ENCODE measurements around the gene PPM1L.
A peak's percentile ranks its signal among the peaks of the same experiment; 100 is the strongest.

PPM1L gene

DNA sequence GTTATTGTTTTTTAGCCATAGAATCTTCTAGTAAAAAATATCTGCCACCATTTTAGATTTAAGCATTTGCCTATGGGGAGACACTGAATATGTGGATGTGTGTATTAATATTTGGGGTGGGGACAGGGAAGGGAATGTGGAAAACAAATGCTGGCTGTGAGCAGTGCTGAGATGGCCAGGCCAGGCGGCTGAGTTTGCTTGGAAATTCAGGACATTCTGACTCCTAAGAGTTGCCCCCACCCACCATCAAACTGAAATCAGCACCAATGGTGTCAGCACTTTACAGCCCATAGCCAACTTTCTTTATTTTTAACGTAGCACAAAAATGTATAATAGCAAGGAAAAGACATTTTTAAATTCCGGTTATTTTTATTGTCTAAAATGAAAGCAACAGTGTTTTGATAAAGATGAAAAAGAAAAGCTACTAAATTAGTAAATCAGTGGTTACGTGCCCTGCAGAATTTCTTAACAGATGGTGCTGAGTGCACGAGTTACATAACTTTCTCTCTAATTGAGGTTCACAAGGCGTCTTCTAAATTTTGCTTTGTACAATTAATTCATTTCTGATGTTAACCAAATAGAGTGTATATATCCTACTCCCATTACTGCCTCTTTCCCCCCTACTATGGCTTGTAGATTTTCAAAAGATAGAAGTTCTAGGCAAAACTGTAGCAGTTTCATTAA is 315.1 kb downstream of the PPM1L start:
- FAIRE-seq (no peak), DNase-seq (ENCODE audit: insufficient read length, low spot score) (no peak)

DNA sequence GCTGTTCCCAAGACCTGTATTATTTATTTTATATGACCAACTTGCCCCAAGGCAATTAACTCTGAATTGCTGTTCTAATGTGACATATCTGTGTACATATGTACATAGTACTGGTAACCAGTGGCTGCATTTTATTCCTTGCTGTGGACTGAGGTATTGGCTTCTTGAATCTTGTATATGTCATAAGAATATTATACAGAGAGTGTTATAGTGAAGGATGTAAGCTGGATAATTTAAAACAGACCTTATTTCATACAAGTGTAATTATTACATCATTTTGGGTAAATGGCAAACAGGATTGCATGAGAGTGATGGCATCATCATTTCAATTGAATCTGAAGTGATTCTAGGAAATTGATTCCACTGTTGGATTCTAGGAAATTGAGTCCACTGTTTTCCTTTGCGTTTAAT is 316.2 kb downstream of the PPM1L start:
- DNase-seq (ENCODE audit: insufficient read length, low spot score) (no peak), FAIRE-seq (no peak)

DNA sequence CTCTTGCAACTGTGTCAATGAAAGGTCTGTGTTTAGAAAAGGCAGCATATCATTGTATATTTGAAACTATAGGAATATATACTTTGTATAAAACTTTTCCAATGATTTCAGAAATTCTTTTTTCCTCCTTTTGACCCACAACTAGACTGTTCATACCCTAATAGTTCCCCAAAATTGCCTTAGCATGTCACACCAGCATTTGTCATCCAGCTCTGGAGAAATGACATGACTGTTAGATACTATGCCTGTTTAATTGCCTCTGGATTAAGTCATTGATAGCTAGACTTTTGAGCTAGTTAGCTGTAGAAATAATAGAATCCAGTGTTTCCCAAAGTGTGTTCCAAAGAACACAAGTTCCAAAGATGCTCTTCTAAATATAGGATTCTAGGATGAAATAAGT is 316.7 kb downstream of the PPM1L start:
- DNase-seq (ENCODE audit: insufficient read length, low spot score) = no peak
- FAIRE-seq = no peak

DNA sequence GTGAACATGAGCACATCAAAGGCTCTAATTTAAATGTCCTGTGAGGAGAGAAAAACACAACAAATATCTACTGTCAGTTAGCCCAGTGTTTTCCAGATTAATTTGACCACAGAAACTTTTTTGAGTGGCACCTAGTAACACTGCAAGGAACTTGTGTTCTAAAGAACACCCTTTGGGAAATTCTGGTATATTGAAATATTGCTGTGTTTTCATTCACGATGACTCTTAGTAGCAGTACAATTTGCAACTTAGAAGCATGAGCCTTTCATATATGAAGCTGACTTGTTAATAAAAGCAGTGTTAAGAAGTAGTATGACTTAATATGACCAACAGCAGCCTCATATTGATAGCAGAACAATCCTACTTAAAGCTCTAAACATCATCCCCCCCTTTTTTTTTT is 317.1 kb downstream of the PPM1L start:
- DNase-seq (ENCODE audit: insufficient read length, low spot score) (no peak), FAIRE-seq (no peak)

DNA sequence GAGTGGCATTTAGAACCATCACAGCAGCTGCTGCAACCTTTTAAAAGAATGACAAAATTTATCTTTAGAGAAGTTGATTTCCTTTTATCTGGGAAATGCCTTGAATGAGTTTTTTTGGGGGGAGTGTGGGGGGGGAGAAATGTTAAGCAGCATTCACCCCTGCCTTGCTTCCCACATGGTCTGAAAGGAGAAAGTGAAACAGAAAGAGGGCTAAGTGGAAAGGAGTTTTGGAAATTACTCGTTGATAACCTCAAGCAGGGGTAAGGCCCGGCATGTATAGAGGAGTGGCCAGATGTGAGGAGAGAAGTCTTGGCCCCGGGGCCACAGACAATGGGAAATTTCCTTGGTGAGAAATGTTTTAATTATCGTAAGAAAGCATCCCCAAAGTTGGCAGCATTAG is 325.6 kb downstream of the PPM1L start:
- FAIRE-seq = no peak
- DNase-seq (ENCODE audit: insufficient read length, low spot score) = no peak

DNA sequence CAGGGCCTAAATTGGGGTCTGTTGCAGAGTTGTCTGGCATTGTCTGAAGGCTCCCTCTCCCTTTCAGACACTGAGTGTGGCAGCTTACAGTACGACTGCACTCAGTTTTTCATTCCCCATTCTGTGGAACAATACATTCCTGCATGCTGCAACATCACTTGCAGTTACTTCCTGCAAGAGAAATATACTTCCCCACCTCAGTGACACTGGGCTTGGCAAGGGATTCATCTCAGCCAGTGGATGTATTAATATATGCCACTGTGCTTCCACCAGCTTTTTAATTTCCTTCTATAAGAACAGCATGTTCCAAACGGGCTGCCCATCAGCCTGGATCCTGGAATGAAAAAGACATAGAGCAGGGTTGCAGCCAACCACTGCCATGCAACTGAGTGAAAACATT is 326.0 kb downstream of the PPM1L start:
- no peak for FAIRE-seq
- DNase-seq (ENCODE audit: insufficient read length, low spot score) = no peak

DNA sequence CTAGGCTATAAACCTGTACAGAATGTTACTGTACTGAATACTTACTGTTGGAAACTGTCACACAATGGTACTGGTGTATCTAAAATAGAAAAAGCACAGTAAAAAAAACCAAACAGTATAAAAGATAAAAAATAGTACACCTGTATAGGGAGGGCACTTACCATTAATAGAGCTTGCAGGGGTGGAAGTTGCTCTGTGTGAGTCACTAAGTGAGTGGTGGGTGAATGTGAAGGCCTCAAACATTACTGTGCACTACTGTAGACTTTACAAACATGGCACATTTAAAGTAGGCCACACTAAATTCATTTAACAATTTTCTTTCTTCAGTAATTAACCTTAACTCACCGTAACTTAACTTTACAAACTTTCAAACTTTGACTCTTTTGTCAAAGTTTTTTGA is 327.1 kb downstream of the PPM1L start:
- DNase-seq (ENCODE audit: insufficient read length, low spot score) (no peak), FAIRE-seq (no peak)

DNA sequence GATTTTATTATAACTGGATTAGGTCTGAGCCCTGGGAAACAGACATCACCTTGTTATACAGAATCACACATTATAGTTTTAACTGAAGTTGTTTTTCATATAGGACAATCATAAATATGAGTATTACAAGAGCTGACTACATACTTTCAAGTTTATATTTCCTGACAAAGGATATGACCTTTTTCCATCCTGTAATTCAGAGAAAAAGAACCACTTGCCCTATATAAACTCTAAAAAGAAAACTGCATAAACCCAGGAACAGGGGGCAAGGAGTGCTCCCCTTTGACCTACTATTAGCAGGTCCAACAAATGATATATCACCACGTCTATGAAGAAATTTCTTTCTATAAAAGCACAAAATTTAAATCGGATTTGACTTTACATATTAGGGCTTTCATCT is 328.2 kb downstream of the PPM1L start:
- no peak for DNase-seq (ENCODE audit: insufficient read length, low spot score)
- FAIRE-seq = no peak

DNA sequence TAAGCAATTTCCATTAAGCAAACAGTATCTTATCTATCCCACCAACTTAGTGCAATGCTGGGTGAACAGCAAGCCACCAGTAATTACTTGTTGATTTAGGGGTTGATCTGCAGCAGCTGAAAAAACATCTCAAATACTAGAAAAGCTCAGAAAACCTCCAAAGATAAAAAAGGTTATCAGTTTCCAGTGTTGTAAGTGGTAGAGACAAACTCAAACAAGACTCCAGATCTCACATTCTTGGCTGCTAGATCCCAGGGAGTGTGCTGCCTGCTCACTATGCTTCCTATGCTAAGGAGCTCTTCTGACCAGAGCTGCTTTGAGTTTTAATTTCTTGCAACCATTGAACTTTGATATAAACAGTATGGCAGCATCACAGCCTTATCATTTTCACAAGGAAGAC is 337.9 kb downstream of the PPM1L start:
- DNase-seq (ENCODE audit: insufficient read length, low spot score) = no peak
- no peak for FAIRE-seq

DNA sequence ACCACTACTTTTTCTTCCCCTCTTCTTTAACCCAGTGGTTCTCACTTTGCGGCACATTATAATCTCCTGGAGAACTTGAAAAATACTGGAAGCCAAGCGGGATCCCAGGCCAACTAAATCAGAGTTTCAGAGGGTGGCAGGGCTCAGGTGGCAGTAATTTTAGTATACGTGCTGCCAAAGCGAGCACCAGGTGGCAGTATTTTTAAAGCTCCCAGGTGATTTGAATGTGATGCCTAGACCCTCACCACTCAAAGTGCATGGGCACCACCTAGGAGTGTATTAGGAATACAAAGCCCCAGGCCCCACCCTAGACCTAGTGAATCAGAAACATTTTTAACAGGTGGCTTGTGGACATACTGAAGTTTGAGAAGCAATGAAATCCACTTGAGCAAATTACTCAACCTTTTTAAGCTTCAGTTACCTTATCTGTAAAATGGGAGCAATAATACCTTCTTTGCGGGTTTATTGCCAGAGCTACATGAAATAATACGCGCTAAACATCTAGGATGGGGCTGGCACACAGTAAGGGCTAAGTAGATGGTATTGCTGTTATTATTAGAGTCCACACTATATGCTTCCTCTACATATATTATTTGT is 340.8 kb downstream of the PPM1L start:
- FAIRE-seq (no peak), DNase-seq (ENCODE audit: insufficient read length, low spot score) (no peak)

DNA sequence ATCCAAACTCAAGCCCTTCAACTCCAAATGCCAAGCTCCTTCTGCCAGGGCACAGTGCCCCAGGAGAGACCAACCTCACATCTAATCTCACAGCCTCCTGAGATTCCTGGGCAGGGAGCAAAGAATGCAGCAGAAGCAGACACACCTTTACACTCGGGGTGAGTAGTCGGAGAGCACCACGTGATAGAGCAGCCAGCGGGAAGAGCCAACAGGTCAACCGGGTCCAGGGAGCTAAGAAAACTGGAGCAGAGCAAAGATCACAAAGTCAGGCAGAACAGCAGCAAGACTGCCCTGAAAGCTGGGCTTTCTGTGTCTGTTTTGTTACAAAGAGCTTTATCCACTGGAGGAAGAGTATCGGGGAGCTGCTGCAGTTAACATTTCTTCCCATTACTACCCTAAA is 345.0 kb downstream of the PPM1L start:
- FAIRE-seq (no peak), DNase-seq (ENCODE audit: insufficient read length, low spot score) (no peak)

DNA sequence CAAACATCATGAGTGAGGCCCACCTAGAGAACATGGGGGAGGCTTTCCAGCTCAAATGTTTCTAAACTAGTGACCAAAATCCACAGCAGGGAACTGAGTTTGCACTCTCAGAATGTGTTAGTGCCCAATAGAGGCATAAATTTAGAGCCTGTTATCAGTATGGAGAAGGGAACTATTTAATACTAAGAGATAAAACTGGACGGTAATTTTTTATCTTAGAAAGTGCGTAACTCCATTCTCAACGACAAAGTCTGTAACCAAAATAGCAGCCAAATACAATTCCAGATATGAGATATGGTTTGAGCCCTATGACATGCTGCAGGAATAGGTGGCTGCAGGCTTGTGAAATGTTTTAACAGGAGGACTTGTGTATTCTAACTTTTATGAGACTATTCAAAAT is 345.6 kb downstream of the PPM1L start:
- FAIRE-seq = no peak
- DNase-seq (ENCODE audit: insufficient read length, low spot score) = no peak

DNA sequence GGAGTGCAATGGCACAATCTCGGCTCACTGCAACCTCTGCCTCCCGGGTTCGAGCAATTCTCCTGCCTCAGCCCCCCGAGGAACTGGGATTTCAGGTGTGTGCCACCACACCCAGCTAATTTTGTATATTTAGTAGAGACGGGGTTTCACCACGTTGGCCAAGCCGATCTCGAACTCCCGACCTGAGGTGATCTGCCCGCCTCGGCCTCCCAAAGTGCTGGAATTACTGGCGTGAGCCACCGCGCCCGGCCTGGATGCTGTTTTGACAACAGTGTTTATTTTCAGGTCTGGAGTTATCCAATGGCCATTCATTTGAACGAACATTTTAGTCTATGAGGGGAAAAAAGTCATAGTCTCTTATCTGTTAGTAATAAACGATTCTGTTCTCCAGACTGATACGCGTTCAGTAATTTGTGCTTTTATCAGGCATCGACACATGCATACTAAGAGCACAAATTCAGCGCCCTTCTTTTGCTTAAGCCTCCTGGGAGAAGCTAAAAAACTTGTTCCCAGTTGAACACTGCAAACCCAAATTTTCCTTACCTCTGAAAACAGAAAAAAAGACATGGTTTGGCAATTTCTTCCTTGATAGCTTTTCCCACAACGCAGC is 347.9 kb downstream of the PPM1L start:
- no peak for FAIRE-seq
- DNase-seq (ENCODE audit: insufficient read length, low spot score) = no peak

DNA sequence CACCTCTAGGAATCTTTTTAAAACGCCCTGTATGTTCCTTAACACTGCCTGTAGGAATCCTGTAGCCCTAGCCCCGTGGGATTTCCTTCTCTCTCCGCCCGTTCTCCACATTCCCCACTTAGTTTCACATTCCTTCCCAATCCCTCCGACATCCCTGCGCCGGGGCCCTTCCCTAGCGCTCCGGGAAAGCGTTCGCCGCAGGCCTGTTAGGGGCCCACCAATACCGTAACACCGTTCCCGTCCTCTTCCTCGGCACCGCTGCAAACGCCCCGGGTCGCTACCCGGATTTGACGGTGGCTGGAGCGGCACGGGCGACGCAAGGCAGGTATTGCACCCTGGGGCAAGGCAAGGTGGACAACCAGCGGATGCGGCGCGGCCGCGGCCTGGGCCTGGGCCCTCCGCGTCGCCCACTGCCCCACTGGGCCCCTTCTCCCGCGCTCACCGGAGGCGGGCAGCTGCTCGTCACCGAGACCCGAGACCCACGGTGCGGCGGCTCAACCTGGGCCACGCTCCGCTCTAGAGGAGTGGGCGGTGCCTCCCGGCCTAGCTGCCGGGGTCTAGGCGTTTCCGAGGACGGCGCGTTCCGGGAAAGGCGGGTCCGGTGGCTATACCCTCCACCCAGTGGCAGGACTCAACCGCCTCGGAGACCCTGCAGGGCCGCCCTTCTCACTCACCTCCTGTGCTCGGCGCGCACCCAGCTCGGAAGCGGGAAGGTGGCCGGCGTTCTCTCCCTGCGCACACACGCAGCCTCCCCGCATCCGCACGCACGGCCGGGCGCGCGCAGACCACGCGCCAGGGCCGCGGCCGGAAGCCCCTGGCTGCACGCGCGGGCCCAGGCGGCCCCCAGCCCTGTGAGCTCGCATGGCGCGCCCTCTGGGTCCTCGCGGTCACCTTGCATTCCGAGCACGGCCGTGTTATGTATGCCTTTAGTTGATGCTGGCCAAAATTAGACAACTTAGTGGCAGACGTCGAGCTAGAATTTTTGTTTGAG is 348.8 kb downstream of the PPM1L start, which contains the start of gene B3GALNT1:
Gene B3GALNT1, minus strand, starts transcription at position 789 of the 991 bp plus-strand sequence. CDS start 18,595 bp downstream, outside the sequence.
- FAIRE-seq = peak; percentile 86
- DNase-seq (ENCODE audit: insufficient read length, low spot score) = peak; percentile 50

DNA sequence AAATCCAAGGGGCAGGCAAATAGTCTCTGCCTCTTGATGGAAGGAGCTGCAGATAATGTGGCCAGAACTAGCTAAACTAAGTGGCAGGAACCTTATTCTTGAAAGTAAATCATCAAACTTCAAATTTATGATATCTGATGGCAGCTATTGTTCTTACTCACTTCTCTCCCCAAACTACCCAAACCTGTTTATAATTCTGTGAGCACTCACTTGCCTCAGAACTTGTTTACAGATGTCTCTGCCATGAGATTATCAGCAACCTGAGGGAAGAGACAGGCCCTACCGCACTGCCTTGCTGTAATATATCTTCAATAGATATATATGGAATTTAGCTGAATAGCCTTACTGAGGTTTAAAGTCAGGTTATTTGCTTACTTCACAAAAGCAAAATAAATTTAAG is 351.3 kb downstream of the PPM1L start:
- DNase-seq (ENCODE audit: insufficient read length, low spot score) (no peak), FAIRE-seq (no peak)

DNA sequence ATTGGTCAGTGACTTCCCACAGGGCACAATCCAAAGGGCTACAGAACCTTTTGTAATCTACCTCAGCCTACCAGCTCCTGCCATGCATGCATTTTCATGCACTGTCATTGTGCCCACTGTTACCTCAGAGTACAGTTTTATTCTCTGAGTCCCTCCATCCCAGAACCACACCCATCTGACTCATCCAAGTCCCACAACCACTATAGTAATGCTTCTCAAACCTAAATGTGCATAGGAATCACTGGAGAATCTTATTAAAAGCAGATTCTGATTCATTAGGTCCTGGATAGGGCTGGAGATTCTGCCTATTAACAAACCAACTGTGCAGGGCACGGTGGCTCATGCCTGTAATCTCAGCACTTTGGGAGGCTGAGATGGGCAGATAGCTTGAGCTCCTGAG is 352.8 kb downstream of the PPM1L start:
- DNase-seq (ENCODE audit: insufficient read length, low spot score) (no peak), FAIRE-seq (no peak)

DNA sequence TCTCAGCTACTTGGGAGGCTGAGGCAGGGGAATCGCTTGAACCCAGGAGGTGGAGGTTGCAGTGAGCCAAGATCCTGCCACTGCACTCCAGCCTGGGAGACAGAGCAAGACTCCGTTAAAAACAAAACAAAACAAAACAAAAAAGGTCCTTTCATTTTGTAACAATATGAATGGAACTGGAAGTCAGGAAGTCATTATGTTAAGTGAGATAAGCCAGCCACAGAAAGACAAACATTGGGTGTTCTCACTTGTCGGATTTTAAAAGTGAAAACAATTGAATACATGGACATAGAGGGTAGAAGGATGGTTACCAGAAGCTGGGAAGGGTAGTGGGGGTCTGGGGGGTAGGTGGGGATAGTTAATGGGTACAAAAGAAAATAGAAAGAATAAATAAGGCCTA is 361.6 kb downstream of the PPM1L start:
- DNase-seq (ENCODE audit: insufficient read length, low spot score) (no peak), FAIRE-seq (no peak)

DNA sequence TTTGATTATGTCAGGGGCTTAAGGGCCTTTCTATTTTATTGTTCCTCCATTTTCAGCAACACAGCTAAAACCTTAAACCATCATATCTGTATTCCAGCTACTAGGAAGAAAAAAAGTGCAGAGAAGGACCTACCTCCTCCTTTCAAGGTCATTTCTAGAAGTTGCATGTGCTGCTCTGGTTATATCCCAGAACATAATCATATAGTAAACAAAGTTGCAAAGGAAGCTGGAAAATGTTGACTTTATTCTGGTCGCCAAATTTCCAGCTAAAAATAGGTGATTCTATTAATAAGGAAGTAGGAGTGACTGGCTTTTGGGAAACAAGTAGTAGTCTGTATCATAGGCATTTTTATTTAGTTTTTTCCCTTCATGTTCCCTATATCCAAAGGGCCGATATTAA is 370.5 kb downstream of the PPM1L start:
- DNase-seq (ENCODE audit: insufficient read length, low spot score) = no peak
- FAIRE-seq = no peak
